ENCODE data around the gene PRSS21.
A peak's percentile ranks its signal among the peaks of the same experiment; 100 is the strongest.

PRSS21 gene, protein sequence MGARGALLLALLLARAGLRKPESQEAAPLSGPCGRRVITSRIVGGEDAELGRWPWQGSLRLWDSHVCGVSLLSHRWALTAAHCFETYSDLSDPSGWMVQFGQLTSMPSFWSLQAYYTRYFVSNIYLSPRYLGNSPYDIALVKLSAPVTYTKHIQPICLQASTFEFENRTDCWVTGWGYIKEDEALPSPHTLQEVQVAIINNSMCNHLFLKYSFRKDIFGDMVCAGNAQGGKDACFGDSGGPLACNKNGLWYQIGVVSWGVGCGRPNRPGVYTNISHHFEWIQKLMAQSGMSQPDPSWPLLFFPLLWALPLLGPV

GRCh38 chr16:2816751-2817339 is at the start of gene PRSS21:
Gene PRSS21 (plus strand): TSS chr16:2817237. CDS start chr16:2817269, 32 bp downstream.
- peak; percentile 81 for DNase-seq

GRCh38 chr16:2767891-2768290 is 49.1 kb upstream of the PRSS21 start:
- DNase-seq = no peak

DNA sequence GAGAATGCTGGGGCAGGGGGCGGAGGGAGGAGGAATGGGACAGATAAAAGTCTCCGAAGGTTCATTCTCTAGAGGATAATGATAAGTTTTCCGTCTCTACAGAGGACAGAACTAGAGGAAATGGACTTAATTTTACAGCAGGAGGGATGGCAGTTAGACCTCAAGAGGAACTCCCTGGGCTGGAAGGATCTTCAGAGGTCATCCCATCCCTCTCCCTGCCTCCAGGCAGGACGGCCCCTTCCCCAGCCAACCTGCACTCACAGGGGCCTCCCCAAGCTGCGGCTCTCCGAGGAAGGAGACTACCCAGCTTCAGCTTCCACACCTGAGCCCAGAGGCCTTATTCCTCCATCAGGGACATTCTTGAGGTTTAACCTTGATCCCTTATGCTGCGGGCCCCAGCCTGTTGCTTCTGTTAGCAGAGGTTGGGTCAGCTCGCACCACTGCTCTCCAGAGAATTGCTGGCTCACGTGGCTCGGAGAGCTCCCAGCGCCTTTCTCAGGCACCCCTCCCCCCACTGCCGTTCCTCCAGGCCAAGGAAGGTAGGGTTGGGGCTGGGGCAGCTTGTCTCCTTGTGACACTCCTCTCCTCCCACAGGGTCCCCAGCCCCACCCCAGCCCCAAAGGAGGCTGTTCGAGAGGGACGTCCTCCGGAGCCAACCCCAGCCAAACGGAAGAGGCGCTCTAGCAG is 48.5 kb upstream of the PRSS21 start:
- no peak for DNase-seq

- DNase-seq = no peak
These were observed 47.9 kb upstream of the PRSS21 start for GRCh38 chr16:2769100-2769529.

GRCh38 chr16:2769675-2770056 is 47.4 kb upstream of the PRSS21 start:
- no peak for DNase-seq

DNA sequence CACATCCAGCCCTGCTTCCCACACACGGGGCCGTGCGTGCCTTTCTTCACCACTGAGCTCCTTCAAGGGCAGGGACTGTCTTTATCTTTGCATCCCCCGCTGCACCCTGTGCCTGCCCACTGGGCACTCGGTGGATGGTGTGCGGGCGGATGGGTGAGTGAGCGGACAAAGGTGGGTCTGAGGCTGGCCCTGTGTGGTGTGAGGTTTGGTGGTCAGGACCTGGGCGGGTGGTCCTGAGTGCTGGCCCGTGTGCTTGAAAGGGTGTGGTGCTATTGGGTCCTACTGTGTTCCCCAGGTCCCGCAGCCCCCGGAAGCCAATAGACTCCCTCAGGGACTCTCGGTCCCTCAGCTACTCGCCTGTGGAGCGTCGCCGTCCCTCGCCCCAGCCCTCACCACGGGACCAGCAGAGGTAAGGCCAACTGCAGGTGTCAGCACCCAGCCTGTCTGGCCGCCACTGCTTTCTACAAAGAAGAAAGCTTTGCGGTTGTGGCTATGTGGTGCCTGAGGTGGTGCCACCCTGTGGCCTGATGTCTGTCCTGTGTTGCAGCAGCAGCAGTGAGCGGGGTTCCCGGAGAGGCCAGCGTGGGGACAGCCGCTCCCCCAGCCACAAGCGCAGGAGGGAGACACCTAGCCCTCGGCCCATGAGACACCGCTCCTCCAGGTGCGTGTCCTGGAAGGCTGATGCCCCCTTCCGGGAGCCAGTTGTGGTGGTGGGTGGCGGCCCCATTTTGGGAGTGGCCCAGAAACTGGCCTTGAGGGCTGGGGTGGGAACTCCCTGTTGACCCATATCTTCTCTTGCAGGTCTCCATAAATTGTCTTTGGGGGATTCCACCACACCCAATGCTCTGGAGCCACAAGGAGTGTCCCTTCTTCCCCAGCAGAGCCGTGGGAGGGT is 46.7 kb upstream of the PRSS21 start:
- DNase-seq = peak; percentile 41

GRCh38 chr16:2771496-2772402 is 45.3 kb upstream of the PRSS21 start:
- no peak for DNase-seq

DNA sequence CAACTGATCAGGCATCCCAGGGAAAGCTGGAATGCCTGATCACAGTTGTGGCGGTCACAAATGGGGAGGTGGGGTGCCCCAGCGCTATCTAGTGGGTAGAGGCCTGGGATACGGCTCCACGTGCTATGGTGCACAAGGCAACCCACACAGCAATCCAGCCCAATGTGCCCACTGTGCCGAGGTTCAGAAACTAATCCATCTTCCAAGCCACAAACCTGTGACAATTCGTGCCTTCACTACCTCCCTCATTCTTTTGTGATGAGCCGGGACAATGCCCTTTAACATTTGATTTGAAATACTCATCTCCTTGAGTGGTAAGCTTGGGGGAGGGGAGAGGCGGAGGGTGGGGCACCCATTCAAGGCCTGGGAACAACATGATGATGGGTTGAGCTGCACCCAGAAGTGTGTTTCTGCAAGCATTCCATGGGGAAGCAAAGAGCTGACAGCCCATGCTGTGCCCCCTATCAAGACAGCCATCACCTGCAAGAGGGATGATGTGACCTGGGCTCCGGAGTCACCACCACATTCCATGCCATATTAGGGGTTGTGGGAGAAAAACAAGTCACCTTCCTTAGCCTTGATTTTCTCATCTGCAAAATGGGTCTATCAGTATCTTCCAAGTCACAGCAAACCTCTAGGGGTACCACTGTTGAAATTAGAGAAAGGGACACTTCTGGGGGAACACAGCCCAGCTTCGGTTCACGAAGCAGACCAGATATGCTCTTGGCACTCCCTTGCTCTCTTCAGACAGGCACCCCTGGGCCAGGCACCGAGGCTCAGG is 43.7 kb upstream of the PRSS21 start:
- no peak for DNase-seq

GRCh38 chr16:2774161-2774891 is 42.7 kb upstream of the PRSS21 start:
- DNase-seq = no peak

- no peak for DNase-seq
These were observed 41.8 kb upstream of the PRSS21 start for GRCh38 chr16:2775131-2775716.

DNA sequence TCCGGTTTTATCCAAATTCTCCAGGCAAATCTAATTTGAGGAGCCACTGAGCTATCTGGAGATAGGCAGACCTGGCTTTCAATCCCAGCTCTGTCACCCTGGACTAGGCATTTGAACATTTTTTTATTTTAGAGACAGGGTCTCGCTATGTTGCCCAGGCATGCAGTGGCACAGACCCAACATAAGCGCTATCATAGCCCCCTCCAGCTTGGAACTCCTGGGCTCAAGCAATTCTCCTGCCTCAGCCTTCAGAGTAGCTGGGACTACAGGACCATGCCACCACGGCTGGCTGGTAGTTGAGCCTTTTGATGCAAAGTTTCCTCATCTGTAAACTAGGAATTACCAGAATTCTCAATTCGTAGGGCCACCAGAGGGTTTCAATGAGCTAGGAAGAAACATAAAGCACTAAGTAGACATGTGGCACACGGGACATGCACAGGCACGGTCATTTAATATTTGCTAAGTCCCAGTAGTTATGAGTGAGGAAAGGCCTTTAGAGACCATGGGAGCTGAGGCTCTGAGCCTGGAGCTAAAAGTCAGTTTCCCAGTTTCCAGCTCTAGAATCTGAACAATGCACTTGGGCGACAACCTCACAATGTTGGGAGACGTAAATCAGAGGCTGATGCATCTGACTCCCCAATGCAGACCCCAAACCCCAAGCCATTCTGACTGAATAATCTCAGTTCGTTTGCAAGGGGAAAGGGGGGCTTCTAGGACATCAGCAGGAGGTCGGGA is 41.1 kb upstream of the PRSS21 start:
- no peak for DNase-seq

GRCh38 chr16:2776500-2777139 is 40.4 kb upstream of the PRSS21 start:
- DNase-seq = peak; percentile 63

- DNase-seq = peak; percentile 89
These were observed 39.7 kb upstream of the PRSS21 start, which contains the start of gene ELOB for GRCh38 chr16:2777231-2777902. Gene ELOB (minus strand): TSS chr16:2777280. CDS start chr16:2777239, 41 bp downstream.

GRCh38 chr16:2777903-2778629 is 39.0 kb upstream of the PRSS21 start:
- DNase-seq = peak; percentile 31

GRCh38 chr16:2778630-2778958 is 38.4 kb upstream of the PRSS21 start:
- DNase-seq = no peak

GRCh38 chr16:2779151-2779920 is 37.7 kb upstream of the PRSS21 start:
- DNase-seq = no peak
